WERI-Rb-1 (cell line): Measurements from ENCODE around the gene WTAP.
A peak's percentile ranks its signal among the peaks of the same experiment; 100 is the strongest.

ENCODE experiments used
- DNase-seq: peaks from one replicate; pipeline ENCODE4 v3.0.0-alpha.2; 2020
- H3K27ac ChIP-seq: fragments of 250-450 bp; sonication (Bioruptor Pico); 2 replicates; pipeline ENCODE4 v1.5.1; 2020; ENCODE audit warnings: mild to moderate bottlenecking, moderate library complexity
- H3K27me3 ChIP-seq: fragments of 250-450 bp; sonication (Bioruptor Pico); 2 replicates; pipeline ENCODE4 v1.5.1; 2021; ENCODE audit warnings: mild to moderate bottlenecking, low read depth, moderate library complexity; ENCODE audit not compliant: insufficient read depth, severe bottlenecking
- H3K36me3 ChIP-seq: fragments of 250-450 bp; sonication (Bioruptor Pico); 2 replicates; pipeline ENCODE4 v1.5.1; 2020; ENCODE audit warnings: mild to moderate bottlenecking, moderate library complexity
- H3K4me3 ChIP-seq: 2 replicates; pipeline ENCODE4 v1.5.1; 2011; ENCODE audit warnings: low read depth, mild to moderate bottlenecking, control low read depth, low read length
- H3K9me3 ChIP-seq: fragments of 250-450 bp; sonication (Bioruptor Pico); 2 replicates; pipeline ENCODE4 v1.5.1; 2021; ENCODE audit warnings: mild to moderate bottlenecking, moderate library complexity; ENCODE audit not compliant: severe bottlenecking
- TF ChIP-seq, protein P1 (sequence below): IDR thresholded peaks from 2 replicates; pipeline ENCODE4 v1.5.1; 2011; ENCODE audit warnings: low read depth, mild to moderate bottlenecking, control low read depth, inconsistent platforms, low read length

Gene WTAP

DNA sequence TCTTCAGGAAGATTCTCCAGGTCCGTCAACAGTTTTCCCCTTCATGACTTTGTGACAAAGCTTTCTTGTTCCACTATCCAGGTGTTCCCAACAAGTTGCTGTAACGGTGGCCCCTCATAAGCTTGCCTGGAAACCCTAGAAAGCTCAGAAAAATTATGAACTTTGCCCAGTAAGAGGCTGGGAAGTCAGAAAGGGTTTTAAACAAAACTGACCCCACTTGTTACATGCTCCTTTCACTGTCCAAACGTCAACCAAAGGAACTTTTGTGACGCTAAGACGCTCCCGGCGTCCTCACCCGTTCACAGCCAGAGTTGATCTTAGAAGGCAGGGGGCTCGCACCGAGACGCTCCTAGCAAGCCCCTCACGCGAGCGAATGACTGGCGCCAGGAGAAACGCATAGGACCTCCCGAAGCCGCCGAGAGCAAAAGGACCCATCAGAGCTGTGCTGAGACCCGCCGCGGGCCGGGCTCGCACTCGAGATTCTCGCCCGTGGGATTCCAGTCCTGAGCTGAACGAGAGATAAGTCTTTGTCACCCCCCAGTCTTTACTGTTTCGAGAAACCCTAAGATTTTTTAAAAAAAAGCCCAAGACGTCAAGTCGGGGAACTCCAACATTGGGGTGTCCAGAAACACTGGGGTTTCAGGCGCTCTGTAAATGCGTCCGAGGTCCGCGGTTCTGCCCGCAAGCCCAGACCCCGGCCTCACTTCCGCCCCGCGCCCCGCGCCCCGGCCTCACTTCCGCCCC lies 34.0 kb downstream of the WTAP start:
- TF ChIP-seq, protein P1, sequence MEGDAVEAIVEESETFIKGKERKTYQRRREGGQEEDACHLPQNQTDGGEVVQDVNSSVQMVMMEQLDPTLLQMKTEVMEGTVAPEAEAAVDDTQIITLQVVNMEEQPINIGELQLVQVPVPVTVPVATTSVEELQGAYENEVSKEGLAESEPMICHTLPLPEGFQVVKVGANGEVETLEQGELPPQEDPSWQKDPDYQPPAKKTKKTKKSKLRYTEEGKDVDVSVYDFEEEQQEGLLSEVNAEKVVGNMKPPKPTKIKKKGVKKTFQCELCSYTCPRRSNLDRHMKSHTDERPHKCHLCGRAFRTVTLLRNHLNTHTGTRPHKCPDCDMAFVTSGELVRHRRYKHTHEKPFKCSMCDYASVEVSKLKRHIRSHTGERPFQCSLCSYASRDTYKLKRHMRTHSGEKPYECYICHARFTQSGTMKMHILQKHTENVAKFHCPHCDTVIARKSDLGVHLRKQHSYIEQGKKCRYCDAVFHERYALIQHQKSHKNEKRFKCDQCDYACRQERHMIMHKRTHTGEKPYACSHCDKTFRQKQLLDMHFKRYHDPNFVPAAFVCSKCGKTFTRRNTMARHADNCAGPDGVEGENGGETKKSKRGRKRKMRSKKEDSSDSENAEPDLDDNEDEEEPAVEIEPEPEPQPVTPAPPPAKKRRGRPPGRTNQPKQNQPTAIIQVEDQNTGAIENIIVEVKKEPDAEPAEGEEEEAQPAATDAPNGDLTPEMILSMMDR, result no peak
- peak; percentile 28 for DNase-seq
- peaks cover 69% of the 10 kb centered on the region for H3K36me3 ChIP-seq

DNA sequence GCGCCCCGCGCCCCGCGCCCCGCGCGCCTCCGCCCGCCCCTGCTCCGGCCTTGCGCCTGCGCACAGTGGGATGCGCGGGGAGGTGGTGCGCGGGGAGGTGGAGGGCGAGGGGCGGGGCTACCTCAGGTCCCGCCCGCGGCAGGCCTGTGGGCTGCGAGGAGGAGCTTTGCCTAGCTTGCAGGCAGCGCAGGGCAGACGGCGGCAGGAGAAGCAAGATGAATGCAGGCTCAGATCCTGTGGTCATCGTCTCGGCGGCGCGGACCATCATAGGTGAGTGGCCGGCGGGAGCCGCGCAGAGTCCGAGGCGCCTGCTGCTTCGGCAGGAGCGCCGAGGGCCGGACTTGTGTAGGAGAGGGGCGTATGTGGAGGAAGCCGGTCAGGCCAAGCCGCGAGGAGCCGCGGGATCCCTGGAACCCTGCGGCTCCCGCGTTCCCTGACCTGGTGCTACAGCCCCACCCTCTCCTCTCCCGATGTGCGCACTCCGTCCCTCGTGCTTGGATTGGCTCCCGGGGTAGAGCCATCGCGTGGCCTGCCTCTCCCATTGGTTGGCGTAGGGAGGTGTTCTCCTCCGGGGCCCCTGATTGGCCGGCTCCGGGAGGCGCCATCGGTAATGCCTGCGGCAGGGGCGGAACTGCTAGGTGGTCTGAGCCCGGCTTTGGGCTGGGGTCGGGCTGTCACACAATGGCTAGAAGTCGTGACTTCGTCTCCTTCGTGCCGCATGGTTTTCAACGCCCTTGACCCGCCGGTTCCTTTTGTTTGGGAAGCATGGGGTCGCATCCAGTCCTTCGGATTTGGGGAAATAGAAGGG lies 34.8 kb downstream of the WTAP start, which contains the start of gene ACAT2:
Gene ACAT2, plus strand, starts transcription at position 173 of the 808 bp plus-strand sequence. Its CDS starts 43 bp downstream, at position 216.
- peak; percentile 97 for DNase-seq
- Histone ChIP-seq H3K4me3 (peak within 1 kb of the TSS; percentile 71), H3K27me3 (no peaks in the 10 kb centered on the region), H3K27ac (peak within 1 kb of the TSS; percentile 100), H3K9me3 (no peaks in the 10 kb centered on the region), H3K36me3 (peaks cover 72% of the 10 kb centered on the region)
- TF ChIP-seq, protein P1, result no peak

More for the DNA sequence above, 34.0 kb downstream of the WTAP start:
- no peaks in the 10 kb centered on the region for H3K9me3 ChIP-seq
- no peaks in the 10 kb centered on the region for H3K27me3 ChIP-seq
- peak overlapping the region; percentile 100 for H3K27ac ChIP-seq
- peak overlapping the region; percentile 71 for H3K4me3 ChIP-seq

DNA sequence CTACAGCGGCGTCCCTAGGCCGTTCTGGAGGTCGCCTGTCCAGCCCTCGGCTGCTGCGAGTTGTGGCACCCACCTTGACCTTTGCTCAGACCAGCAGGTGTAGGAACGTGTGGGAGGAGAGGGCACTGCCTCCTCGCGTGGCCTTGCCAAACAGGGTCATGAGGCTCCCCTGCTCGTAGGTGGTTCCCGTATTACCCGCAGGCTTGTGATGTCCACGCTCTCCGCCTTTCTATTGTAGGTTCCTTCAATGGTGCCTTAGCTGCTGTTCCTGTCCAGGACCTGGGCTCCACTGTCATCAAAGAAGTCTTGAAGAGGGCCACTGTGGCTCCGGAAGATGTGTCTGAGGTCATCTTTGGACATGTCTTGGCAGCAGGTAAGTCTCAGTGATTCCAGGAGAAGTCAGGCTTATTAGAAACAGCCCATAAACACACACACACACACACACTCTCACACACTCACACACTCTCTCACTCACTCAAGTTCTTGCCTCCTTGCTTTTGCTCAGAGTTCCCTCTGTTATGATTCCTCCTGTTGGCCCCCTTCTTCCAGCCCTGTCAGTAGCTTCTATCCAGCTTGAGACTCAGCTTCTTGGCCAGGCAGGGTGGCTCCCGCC lies 35.5 kb downstream of the WTAP start:
- H3K27ac ChIP-seq, result peak overlapping the region; percentile 100
- no peaks in the 10 kb centered on the region for H3K27me3 ChIP-seq
- H3K4me3 ChIP-seq, result peak overlapping the region; percentile 71
- no peaks in the 10 kb centered on the region for H3K9me3 ChIP-seq
- DNase-seq, result no peak
- H3K36me3 ChIP-seq, result peaks cover 73% of the 10 kb centered on the region
- TF ChIP-seq, protein P1, result no peak

DNA sequence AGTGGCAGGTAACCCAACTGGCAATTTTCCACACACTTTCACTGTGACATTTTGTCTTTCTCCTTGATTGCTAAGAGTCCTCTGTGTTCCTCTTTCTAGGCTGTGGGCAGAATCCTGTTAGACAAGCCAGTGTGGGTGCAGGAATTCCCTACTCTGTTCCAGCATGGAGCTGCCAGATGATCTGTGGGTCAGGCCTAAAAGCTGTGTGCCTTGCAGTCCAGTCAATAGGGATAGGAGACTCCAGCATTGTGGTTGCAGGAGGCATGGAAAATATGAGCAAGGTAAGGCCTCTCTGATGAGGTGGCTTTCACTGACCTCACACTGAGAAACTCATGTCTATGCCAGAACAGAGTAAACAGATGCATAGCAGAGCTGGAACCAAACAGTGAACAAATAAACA lies 39.6 kb downstream of the WTAP start:
- Histone ChIP-seq H3K36me3 (peaks cover 96% of the 10 kb centered on the region), H3K9me3 (no peaks in the 10 kb centered on the region), H3K27ac (no peak overlapping the region), H3K27me3 (no peaks in the 10 kb centered on the region), H3K4me3 (no peak overlapping the region)
- DNase-seq, result no peak
- TF ChIP-seq, protein P1, result no peak

DNA sequence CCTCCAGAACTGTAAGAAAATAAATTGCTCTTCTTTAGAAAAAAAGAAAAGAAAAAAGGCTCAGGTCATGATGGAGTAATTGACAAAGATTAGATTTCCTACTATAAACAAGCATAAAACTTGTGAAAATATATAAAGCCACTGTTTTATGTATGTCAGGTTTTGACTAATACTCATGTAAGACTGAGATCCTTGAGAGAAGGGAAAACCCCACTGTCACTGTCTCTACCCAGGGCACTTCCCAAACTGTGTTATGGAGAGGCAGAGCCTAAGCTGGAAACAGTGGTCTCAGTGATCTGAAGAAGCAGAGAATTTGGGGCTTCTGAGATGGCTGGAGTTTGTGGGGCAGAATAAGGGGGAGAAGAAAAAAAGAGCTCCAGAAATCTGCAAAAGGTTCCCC lies 42.2 kb downstream of the WTAP start:
- Histone ChIP-seq H3K9me3 (no peaks in the 10 kb centered on the region), H3K27me3 (no peaks in the 10 kb centered on the region), H3K36me3 (peaks cover 91% of the 10 kb centered on the region), H3K27ac (no peak overlapping the region), H3K4me3 (no peak overlapping the region)
- TF ChIP-seq, protein P1, result no peak
- no peak for DNase-seq
